ENCODE results near the gene PRXL2B.

DNA sequence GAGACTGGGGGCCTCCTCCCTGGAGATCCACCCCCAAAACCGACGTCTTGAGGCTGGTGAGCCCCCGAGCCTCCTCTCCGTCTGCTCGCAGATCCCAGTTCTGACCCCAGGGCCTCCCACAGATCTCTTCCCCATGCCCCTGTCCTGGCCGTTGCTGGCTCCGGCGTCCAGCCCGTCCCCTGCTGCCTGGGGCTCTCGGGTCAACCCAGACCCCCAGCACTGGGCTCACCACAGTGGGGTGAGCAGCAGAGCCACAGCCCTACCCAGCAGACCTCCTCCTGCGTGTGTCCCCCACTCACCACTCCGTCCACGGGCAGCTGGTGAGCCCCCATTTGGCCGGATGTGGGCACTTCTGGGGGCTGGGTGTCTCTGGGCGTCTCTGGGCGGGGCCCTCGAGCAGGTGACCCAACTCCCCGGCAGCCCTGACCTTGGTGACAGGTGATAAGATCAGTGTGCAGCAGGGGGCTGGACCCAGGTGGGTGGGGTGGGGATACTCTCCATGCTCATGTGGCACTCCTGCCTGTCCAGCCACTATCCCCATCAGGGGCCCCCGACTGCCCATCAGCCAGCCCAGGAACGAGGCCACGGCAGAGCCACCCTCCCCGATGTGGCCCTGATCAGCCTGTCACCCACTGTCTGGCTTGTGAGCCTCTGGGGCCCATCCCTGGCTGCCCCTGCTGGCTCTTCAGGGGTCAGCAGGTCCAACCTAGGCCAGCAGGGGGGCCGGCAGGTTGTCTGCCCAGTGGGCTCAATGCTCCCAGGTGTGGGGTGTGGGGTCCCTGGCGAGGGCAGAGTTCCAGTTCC, 29.7 kb upstream of the PRXL2B start:
- TF ChIP-seq, protein P1, sequence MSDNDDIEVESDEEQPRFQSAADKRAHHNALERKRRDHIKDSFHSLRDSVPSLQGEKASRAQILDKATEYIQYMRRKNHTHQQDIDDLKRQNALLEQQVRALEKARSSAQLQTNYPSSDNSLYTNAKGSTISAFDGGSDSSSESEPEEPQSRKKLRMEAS (IDR thresholded peaks at IDR 0.05; ENCODE audit: low read depth, low read length), result no peak
- TF ChIP-seq, protein P2, sequence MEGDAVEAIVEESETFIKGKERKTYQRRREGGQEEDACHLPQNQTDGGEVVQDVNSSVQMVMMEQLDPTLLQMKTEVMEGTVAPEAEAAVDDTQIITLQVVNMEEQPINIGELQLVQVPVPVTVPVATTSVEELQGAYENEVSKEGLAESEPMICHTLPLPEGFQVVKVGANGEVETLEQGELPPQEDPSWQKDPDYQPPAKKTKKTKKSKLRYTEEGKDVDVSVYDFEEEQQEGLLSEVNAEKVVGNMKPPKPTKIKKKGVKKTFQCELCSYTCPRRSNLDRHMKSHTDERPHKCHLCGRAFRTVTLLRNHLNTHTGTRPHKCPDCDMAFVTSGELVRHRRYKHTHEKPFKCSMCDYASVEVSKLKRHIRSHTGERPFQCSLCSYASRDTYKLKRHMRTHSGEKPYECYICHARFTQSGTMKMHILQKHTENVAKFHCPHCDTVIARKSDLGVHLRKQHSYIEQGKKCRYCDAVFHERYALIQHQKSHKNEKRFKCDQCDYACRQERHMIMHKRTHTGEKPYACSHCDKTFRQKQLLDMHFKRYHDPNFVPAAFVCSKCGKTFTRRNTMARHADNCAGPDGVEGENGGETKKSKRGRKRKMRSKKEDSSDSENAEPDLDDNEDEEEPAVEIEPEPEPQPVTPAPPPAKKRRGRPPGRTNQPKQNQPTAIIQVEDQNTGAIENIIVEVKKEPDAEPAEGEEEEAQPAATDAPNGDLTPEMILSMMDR (IDR thresholded peaks at IDR 0.05; ENCODE audit: low read depth, low read length), result no peak
- TF ChIP-seq POLR2A (IDR thresholded peaks at IDR 0.05; ENCODE audit: extremely low read depth, insufficient read length), result no peak
- TF ChIP-seq MYC (IDR thresholded peaks at IDR 0.05; ENCODE audit: low read depth, low read length), result no peak
